Measurements from ENCODE around the gene NIBAN1.

- peak in 1 of 3 donors; percentile 43 for TF ChIP-seq CTCF (IDR thresholded peaks at IDR 0.05)
- TF ChIP-seq POLR2A (IDR thresholded peaks at IDR 0.05): no peak
Observed at GRCh38 chr1:184982002-184982954, 8.0 kb upstream of the NIBAN1 start.

Data from ovary (tissue), 3 donors.